Neural progenitor cell (in vitro differentiated cells): ENCODE results near the gene HNRNPA2B1.

Experiments
- CTCF ChIP-seq: fragments of 200-600 bp; sonication (generic); IDR thresholded peaks from 2 replicates; pipeline ENCODE4 v1.5.1; 2017; ENCODE audit warnings: antibody characterized with exemption, mild to moderate bottlenecking
- EZH2 ChIP-seq: fragments of 200-600 bp; sonication (generic); IDR thresholded peaks from 2 replicates; pipeline ENCODE4 v1.6.1; 2017; ENCODE audit warnings: antibody characterized with exemption, mild to moderate bottlenecking, moderate library complexity

GRCh38 chr7:26195867-26196657 lies 4.5 kb downstream of the HNRNPA2B1 start:
- TF ChIP-seq CTCF (no peak), EZH2 (no peak)
